ENCODE measurements around the gene ABCB1. TPM values are rescaled to one million over a fixed set of nuclear protein-coding genes. Genes with fewer than 3 reads are reported as not detected.

Gene ABCB1
- total and polyA plus RNA-seq, 2 of the 8 experiments (the other 6 are each of a cell fraction or from before 2014, with no cell fraction given): 0.51 to 1.2 TPM

DNA sequence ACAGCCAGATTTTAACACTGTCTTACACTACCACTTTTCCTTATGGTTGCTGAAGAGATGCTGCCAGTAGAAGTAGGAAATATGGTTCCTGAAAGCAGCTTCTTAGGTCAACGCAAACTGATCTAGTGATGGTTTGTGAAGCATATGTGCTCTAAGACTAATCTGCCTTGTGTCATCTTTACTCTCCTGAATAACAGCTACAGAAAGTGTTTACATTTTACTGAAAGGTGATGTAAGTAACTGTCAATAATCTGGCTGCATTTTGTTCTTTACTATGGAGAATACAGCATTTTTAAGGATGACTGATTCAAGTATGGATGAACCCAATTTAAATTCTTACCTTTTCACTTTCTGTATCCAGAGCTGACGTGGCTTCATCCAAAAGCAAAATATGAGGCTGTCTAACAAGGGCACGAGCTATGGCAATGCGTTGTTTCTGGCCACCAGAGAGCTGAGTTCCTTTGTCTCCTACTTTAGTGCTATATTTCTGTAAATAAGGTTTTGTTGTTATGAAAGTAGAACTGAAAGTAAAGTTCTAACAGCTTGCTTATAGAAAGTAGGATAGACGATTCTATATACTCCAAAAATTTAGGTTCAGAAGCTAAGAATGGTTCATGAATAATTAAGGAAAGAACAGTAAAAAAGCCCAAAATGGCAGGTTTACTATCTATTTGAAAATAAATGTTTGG is 95.0 kb downstream of the ABCB1 start (continued):
- no peak for TF ChIP-seq RFX5 (IDR thresholded peaks at IDR 0.05; ENCODE audit: borderline replicate concordance, low read depth, low read length)
- TF ChIP-seq CEBPB (IDR thresholded peaks at IDR 0.05; ENCODE audit: low read depth, low read length): no peak
- TF ChIP-seq TAF7 (optimal IDR thresholded peaks at IDR 0.05; ENCODE audit: borderline replicate concordance, low read depth, low read length): no peak
- TF ChIP-seq MAFK (IDR thresholded peaks at IDR 0.05; ENCODE audit: low read depth, low read length): no peak
- TF ChIP-seq CBX8 (IDR thresholded peaks at IDR 0.05; ENCODE audit: borderline replicate concordance, low read depth, low read length): no peak
